ENCODE data around the gene SNRK.

GRCh38 chr3:43270078-43270477, 16.3 kb upstream of the SNRK start:
- TF ChIP-seq POLR2A (IDR thresholded peaks at IDR 0.05; ENCODE audit: low read depth, low read length) (no peak), POLR2AphosphoS5 (IDR thresholded peaks at IDR 0.05; ENCODE audit: low read depth, low read length) (no peak), TAF1 (IDR thresholded peaks at IDR 0.05; ENCODE audit: borderline replicate concordance, low read depth, low read length) (no peak)

Measured in GM12892 (cell line).